OCI-LY1 (cell line): ENCODE measurements around the gene TRIM40.

Experiments used
- EZH2 ChIP-seq: fragments of 200-600 bp; sonication (generic), shearing (Covaris generic); IDR thresholded peaks from 2 replicates; pipeline ENCODE4 v1.8.0; 2017; ENCODE audit warnings: borderline replicate concordance, mixed run types, mild to moderate bottlenecking, antibody characterized with exemption, low read length, moderate library complexity, mixed read lengths
- TF ChIP-seq, protein P1 (sequence below): fragments of 200-600 bp; sonication (generic), shearing (Covaris generic); IDR thresholded peaks from 2 replicates; pipeline ENCODE4 v1.5.1; 2017; ENCODE audit warnings: mild to moderate bottlenecking, antibody characterized with exemption, low read length, moderate library complexity, mixed read lengths

DNA sequence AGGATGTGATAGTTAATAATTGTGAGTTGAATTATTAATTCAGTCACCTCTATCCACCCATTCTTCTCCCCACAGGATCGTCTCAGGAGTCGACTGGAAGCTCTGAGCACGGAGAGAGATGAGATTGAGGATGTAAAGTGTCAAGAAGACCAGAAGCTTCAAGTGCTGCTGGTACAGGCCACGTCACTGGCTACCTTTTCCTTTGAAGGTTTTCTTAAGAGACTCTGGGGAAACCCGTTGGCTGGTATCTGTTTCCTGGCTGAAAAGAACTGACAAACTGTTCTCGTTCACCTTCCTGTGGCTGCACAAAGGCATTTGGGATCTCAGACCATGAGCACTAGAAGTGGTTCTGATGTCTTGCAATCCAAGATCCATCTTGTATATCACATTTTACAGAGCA, 31.2 kb downstream of the TRIM40 start:
- TF ChIP-seq, protein P1, sequence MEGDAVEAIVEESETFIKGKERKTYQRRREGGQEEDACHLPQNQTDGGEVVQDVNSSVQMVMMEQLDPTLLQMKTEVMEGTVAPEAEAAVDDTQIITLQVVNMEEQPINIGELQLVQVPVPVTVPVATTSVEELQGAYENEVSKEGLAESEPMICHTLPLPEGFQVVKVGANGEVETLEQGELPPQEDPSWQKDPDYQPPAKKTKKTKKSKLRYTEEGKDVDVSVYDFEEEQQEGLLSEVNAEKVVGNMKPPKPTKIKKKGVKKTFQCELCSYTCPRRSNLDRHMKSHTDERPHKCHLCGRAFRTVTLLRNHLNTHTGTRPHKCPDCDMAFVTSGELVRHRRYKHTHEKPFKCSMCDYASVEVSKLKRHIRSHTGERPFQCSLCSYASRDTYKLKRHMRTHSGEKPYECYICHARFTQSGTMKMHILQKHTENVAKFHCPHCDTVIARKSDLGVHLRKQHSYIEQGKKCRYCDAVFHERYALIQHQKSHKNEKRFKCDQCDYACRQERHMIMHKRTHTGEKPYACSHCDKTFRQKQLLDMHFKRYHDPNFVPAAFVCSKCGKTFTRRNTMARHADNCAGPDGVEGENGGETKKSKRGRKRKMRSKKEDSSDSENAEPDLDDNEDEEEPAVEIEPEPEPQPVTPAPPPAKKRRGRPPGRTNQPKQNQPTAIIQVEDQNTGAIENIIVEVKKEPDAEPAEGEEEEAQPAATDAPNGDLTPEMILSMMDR: no peak
- TF ChIP-seq EZH2: no peak
